VCaP (cell line): ENCODE data around the gene CCR3.
"Not testable (repeated sequence)": the region's sequence is repeated elsewhere in the genome, so short reads cannot be mapped to it uniquely, and the experiment has no call there.

ENCODE experiments used
- H3K27ac ChIP-seq: fragments of 450-650 bp; 2 replicates; pipeline ENCODE4 v1.5.1; 2017
- TF ChIP-seq, protein P1 (sequence below): fragments of 450-650 bp; conservative IDR thresholded peaks from 2 replicates; pipeline ENCODE4 v1.5.1; 2017; ENCODE audit warnings: mild to moderate bottlenecking, moderate library complexity

The CCR3 gene

DNA sequence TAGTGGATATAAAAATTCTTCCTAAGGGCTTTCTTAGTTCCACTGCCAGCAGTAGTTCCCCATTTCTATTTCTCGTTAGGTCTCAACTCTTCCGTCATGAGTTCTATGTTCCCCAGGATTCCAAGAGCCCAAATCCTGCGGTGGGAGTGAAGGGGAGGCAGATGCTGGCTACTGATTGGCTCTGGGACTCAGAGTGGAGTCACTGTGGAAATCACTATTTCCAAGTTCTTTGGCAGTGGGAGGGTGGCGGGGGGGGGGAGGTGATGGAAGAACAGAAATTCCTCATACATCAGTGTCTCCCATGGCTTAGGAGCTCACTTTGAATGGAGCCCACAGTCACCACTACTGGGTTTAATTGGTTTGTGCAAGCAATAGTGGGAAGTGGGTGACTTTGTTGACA is 39.7 kb upstream of the CCR3 start:
- no peak overlapping the region for H3K27ac ChIP-seq
- TF ChIP-seq, protein P1, sequence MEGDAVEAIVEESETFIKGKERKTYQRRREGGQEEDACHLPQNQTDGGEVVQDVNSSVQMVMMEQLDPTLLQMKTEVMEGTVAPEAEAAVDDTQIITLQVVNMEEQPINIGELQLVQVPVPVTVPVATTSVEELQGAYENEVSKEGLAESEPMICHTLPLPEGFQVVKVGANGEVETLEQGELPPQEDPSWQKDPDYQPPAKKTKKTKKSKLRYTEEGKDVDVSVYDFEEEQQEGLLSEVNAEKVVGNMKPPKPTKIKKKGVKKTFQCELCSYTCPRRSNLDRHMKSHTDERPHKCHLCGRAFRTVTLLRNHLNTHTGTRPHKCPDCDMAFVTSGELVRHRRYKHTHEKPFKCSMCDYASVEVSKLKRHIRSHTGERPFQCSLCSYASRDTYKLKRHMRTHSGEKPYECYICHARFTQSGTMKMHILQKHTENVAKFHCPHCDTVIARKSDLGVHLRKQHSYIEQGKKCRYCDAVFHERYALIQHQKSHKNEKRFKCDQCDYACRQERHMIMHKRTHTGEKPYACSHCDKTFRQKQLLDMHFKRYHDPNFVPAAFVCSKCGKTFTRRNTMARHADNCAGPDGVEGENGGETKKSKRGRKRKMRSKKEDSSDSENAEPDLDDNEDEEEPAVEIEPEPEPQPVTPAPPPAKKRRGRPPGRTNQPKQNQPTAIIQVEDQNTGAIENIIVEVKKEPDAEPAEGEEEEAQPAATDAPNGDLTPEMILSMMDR = no peak

DNA sequence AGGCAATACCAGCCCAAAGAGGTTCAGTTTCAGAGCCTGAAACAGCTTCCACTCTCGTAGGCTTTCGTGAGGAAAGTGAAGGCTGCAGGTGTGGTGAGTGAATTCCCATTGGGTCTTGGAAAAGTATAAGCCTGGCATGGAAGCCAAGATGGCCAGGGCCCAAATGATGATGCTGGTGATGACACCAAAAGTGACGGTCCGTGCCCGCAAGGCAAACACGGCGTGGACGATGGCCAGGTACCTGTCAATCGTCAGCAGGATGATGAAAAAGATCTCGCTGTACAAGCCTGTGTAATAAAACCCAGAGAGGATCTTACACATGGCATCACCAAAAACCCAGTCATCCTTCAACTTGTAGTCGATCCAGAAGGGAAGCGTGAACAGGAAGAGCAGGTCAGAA is 38.6 kb upstream of the CCR3 start:
- TF ChIP-seq, protein P1 = no peak
- no peak overlapping the region for H3K27ac ChIP-seq

DNA sequence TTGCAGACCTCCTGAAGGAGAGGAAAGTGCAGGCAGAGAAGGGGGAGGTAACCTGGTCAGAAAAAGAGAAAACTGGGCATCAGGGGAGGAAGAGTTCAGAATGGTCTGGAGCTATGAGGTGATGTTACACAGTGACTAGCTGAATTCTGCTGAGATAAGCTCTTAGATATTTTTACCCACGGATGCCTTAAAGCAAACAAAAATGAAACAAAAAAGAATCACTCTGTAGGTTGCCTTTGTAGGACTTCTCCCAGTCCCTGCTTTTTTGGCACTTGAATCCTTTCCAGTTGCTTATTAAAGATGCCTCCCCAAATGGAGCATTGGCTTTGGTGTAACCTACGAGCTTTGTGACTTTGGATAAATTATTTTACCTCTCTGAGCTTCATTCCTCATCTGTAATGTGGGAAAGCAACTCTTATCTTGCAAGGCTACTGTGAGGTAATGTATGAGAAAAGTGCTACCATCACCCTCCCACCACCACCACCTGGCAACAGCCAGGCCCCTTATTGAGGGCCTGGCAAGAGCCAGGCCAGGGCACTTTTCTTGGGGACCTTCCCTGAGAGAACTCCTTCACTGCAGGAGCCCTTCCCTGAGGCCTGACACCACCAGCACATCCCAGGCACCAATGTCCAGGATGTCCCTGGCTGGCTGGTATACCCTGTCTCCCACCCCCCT is 36.8 kb upstream of the CCR3 start:
- TF ChIP-seq, protein P1 = no peak
- H3K27ac ChIP-seq = no peak overlapping the region

DNA sequence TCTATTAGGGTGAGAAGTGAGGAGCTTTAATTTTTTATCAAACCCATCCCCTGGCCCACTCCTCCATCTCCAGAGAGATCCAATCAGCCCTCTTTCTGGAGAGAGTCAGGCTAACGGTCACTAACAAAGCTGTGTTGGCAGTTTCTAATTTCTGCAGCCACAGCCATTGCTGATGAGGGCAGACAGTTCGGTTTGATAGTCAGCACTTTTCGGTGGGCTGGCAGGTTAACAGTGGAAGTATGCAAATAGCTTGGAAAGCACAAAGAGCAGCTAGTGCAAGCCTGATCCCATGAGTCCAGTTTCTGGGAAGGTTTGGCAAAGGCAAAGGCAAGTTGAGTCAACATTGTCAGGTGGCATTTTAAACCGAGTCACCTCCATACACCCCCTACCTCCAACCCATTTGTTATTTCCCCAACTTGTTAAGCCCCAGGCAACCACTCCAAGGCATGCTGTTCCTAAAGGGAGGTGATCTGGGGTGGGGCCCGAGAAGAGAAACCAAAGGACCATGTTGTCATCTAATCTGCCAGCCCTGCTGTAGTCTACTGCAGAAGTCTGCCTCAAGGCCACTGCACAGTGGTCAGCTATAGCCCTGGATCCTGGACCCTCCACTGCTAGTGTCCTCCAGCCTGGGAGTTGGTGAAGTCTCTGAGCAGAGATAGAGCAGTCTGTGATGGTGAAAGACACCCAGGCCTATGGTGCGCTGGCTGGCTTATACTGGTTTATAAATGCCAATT is 35.8 kb upstream of the CCR3 start:
- no peak overlapping the region for H3K27ac ChIP-seq
- TF ChIP-seq, protein P1 = no peak

DNA sequence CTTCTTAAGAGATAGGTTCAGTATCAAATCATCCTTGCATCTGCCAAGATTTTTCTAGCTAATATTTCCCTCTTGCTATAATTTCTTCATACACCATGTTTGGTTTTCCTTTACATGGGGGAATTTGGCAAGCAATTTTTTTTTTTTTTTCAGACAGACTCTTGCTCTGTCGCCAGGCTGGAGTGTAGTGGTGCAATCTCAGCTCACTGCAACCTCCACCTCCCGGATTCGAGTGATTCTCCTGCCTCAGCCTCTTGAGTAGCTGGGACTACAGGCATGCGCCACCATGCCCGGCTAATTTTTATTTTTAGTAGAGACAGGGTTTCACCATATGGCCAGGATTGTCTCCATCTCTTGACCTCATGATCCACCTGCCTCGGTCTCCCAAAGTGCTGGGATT is 34.7 kb upstream of the CCR3 start:
- H3K27ac ChIP-seq = not testable (repeated sequence)

DNA sequence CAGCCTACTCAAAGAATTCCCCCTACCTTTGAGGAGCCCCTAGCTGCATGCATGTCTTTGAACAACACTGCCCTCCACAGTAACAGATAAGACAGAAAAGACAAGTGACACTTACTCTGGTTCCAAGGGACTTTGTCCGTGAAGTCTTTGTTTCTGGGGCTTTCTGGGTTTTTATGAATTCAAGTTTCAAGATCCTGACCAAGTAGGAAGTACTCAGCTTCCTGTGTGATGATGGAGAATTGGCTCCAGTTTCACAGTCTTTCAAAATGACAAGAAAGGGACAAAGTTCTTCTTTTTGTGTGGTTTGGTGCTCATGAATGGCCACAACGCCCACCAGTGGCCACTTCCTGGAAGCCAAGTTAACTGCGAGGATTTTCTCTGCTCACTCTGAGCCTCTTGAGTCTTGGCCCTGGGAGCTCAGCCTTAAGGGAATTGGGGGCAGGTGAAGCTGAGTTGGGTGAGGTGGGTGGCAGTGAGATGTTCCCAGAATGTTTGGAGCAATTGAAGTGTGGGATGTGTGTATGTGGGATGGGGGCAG is 34.0 kb upstream of the CCR3 start, which contains the start of gene CCR1:
CCR1 (minus strand) TSS at position 147 of the 538 bp plus-strand sequence. CDS start 4,000 bp downstream, outside the sequence.
- H3K27ac ChIP-seq = no peak within 1 kb of the TSS
- TF ChIP-seq, protein P1 = peak; percentile 42; the same call in 1 of the 2 replicates

DNA sequence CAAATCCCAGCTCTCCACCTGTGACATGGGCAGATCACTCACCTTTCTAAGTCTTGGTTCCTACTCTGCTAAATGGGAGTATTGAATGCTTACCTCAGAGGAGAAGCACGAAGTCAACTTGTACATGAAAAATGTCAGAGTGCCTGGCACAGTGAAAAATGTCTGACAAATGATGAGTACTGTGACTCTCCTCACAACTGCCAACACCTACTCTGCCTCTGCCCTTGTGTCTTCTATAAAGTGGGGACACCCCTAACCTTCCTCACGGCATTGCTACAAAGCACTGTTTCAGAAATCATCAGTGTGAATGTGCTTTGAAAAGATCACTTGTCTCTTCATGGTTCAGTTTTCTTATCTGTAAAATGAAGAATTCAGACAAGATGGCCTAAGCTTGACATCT is 33.2 kb upstream of the CCR3 start:
- no peak overlapping the region for H3K27ac ChIP-seq
- TF ChIP-seq, protein P1 = no peak
